Calu3 (cell line): ENCODE results near the gene CERKL. TPM values are rescaled to one million over a fixed set of nuclear protein-coding genes. Genes with fewer than 3 reads are reported as not detected.

Source experiments
- BruUV-seq: library from RNA; stranded (reverse); fragments of 400-500 nt; replicated peaks from 2 replicates; lab custom pipeline; 2021; lab: Mats Ljungman, UMichigan
- CTCF ChIA-PET: fragments of 300-600 bp; sonication (Branson Sonifier 250); formaldehyde crosslinking; loops from one replicate; lab custom pipeline; 2022; ENCODE audit warnings: antibody characterized with exemption; lab: Charles Lee
- DNase-seq: peaks from one replicate; pipeline ENCODE4 v3.0.0; 2022
- H3K27ac Mint-ChIP-seq: one replicate; pipeline ENCODE4 v1.8.0; 2022; ENCODE audit warnings: mixed read lengths; ENCODE audit not compliant: unreplicated experiment
- H3K27me3 Mint-ChIP-seq: one replicate; pipeline ENCODE4 v1.8.0; 2022; ENCODE audit warnings: mixed read lengths; ENCODE audit not compliant: unreplicated experiment
- H3K36me3 Mint-ChIP-seq: one replicate; pipeline ENCODE4 v1.8.0; 2022; ENCODE audit warnings: mild to moderate bottlenecking, moderate library complexity, mixed read lengths; ENCODE audit not compliant: insufficient read depth, unreplicated experiment
- H3K4me1 Mint-ChIP-seq: one replicate; pipeline ENCODE4 v1.8.0; 2022; ENCODE audit warnings: mild to moderate bottlenecking, low read depth, mixed read lengths; ENCODE audit not compliant: unreplicated experiment
- H3K4me3 Mint-ChIP-seq: one replicate; pipeline ENCODE4 v1.8.0; 2022; ENCODE audit warnings: mild to moderate bottlenecking, low read depth, moderate library complexity, mixed read lengths; ENCODE audit not compliant: unreplicated experiment
- H3K9me3 Mint-ChIP-seq: one replicate; pipeline ENCODE4 v1.8.0; 2022; ENCODE audit warnings: low read depth, mixed read lengths; ENCODE audit not compliant: unreplicated experiment
- intact Hi-C: fragments of 100-400 bp; cut with micrococcal nuclease; formaldehyde crosslinking; loops from one replicate; pipeline ENCODE4 v1.10.0; 2022; ENCODE audit not compliant: unreplicated experiment
- total RNA-seq: library from RNA; stranded (reverse); gene quantifications from 2 replicates; pipeline ENCODE4 v1.2.3, GENCODE V29; 2022
- TF ChIP-seq, protein P1 (sequence below): fragments of 200-600 bp; IDR thresholded peaks from one replicate; pipeline ENCODE4 v1.8.0; 2022; ENCODE audit warnings: antibody characterized with exemption; ENCODE audit not compliant: unreplicated experiment

CERKL gene
- total RNA-seq, 1 experiment from 2014 or later: 1.1 TPM

DNA sequence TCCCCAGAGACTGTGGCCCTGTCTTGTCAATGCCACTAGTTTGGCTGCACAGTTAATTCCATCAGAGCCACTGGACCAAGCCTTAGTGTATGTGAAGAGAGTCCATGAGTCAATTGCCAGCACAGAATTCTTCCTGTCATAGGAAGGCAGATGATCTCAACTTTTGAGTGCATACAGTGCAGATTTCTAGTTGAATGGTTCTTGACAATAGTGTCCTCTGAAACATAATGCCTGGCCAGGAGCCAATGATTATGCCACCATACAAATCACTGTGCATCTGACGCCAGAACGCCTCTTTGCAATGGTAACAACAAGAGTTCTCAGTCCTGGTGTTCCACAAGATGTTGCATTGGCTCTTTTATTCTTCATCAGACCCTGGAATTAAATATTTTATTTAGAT, 16.3 kb upstream of the CERKL start:
- H3K27ac Mint-ChIP-seq: no peak overlapping the region
- H3K4me3 Mint-ChIP-seq: no peak overlapping the region
- H3K36me3 Mint-ChIP-seq: no peaks in the 10 kb centered on the region
- BruUV-seq: no TSS peak
- CTCF ChIA-PET: no interaction called here
- H3K4me1 Mint-ChIP-seq: no peaks in the 10 kb centered on the region
- intact Hi-C loops: no loop called here
- no peak for DNase-seq
- peaks cover 26% of the 10 kb centered on the region for H3K27me3 Mint-ChIP-seq
- TF ChIP-seq, protein P1, sequence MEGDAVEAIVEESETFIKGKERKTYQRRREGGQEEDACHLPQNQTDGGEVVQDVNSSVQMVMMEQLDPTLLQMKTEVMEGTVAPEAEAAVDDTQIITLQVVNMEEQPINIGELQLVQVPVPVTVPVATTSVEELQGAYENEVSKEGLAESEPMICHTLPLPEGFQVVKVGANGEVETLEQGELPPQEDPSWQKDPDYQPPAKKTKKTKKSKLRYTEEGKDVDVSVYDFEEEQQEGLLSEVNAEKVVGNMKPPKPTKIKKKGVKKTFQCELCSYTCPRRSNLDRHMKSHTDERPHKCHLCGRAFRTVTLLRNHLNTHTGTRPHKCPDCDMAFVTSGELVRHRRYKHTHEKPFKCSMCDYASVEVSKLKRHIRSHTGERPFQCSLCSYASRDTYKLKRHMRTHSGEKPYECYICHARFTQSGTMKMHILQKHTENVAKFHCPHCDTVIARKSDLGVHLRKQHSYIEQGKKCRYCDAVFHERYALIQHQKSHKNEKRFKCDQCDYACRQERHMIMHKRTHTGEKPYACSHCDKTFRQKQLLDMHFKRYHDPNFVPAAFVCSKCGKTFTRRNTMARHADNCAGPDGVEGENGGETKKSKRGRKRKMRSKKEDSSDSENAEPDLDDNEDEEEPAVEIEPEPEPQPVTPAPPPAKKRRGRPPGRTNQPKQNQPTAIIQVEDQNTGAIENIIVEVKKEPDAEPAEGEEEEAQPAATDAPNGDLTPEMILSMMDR: no peak
- no peaks in the 10 kb centered on the region for H3K9me3 Mint-ChIP-seq

DNA sequence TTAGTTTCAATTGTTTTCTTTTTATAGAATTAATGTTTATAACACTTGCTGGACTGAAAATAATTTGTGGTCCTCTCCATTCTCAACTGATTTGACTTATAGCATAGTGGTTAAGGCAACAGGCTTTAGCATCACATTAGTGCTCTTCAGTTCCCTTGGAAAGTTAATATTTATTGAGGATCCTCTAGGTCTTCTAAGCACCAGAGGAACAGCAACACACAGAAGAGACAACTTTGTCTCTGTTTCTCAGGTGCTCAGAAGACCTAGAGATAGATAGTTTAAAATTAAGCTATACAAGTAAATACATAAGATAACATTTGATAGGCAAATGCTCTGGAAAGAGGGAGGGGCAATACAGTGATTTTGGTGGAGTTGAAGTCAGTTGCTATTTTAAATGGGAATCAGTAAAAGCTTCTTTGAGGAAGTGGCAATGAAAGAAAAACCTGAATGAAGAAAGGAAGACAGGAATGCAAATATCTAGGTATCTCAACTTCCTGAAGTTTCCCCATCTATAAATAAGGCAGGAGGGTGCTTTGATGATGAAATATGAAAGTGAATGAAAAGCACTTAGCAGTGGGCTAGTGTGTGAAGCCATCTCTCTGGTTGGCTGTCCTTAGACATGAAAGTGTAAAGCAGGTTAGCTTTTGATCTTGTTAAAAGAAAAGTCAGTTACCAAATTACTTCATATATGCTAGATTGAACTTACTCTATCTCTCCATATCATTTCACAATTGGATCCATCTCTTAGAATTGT, 15.5 kb upstream of the CERKL start:
- no peak for DNase-seq
- no peaks in the 10 kb centered on the region for H3K9me3 Mint-ChIP-seq
- H3K4me3 Mint-ChIP-seq: no peak overlapping the region
- CTCF ChIA-PET: no interaction called here
- BruUV-seq: no TSS peak
- intact Hi-C loops: no loop called here
- no peak overlapping the region for H3K27ac Mint-ChIP-seq
- no peaks in the 10 kb centered on the region for H3K4me1 Mint-ChIP-seq
- H3K36me3 Mint-ChIP-seq: no peaks in the 10 kb centered on the region
- peaks cover 26% of the 10 kb centered on the region for H3K27me3 Mint-ChIP-seq
- TF ChIP-seq, protein P1: no peak

DNA sequence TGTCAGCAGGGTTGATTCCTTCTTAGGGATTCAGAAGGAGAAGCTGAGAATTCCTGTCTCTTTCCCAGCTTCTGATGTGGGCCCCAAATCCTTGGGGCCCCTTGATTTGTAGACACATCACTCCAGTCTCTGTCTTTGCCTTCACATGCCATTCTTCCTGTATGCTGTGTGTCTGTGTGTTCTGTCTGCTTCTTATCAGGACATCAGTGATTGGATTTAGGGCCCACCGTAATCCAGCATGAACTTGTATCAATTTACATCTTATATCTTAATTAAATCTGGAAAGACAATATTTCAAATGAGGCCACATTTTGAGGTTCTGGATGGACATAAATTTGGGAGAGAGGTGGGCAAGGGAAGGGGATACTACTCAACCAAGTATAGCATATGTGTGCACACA, 13.7 kb upstream of the CERKL start:
- no TSS peak for BruUV-seq

DNA sequence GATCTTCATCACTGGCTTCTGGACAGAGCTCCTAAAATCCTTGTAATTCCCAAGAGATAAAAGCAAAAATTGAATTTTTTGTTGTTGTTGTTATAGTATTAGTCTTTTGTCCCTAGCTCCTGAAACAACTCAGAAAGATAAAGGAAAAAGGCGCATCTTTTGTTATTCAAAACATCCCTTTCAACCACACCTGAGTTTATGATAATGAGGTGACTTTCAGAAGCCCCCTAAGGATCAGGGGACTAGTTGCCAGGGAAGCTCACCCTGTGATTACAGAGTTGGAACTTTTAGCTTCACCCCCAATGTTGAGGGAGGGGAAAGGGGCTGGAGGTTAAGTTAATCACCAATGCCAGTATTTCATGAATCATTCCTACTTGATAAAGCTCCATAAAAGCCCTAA, 10.3 kb upstream of the CERKL start:
- BruUV-seq: no TSS peak
- Mint-ChIP-seq H3K27me3 (peaks cover 27% of the 10 kb centered on the region), H3K4me3 (no peak overlapping the region), H3K36me3 (no peaks in the 10 kb centered on the region), H3K27ac (no peak overlapping the region), H3K9me3 (no peaks in the 10 kb centered on the region), H3K4me1 (no peaks in the 10 kb centered on the region)
- no peak for DNase-seq
- CTCF ChIA-PET: interaction anchor here (0.9 kb wide), 1 partner anchor 9 kb away, joined by 3 read pairs; no protein-coding TSS in a partner anchor
- TF ChIP-seq, protein P1: no peak
- intact Hi-C loops: no loop called here

More for the DNA sequence above, 13.7 kb upstream of the CERKL start:
- Mint-ChIP-seq H3K27ac (no peak overlapping the region), H3K4me1 (no peaks in the 10 kb centered on the region), H3K4me3 (no peak overlapping the region), H3K27me3 (peaks cover 27% of the 10 kb centered on the region), H3K36me3 (no peaks in the 10 kb centered on the region), H3K9me3 (no peaks in the 10 kb centered on the region)
- DNase-seq: no peak
- intact Hi-C loops: no loop called here
- TF ChIP-seq, protein P1: no peak
- CTCF ChIA-PET: no interaction called here
